Naive thymus-derived CD8-positive, alpha-beta T cell (primary cell): ENCODE measurements around the gene MCM5. TPM values are rescaled to one million over a fixed set of nuclear protein-coding genes. Genes with fewer than 3 reads are reported as not detected.
"Not testable (repeated sequence)": the region's sequence is repeated elsewhere in the genome, so short reads cannot be mapped to it uniquely, and the experiment has no call there.

ENCODE experiments used
- ATAC-seq, 2 donors: fragments of 150-1000 bp; cut with Tn5 transposase in 1 of 2; sonication (Bioruptor Pico), chemical (Tn5 transposase) in 1 of 2; 1 replicate in 1 of 2; 2 replicates in 1 of 2; pipeline ENCODE4 v1.10.0; 2021; ENCODE audit warnings: mild to moderate bottlenecking in 2 of 2, moderate library complexity in 2 of 2
- POLR2A ChIA-PET: fragments of 350-600 bp; sonication (Branson Sonifier 250); formaldehyde crosslinking; loops from one replicate; lab custom pipeline; 2021; ENCODE audit warnings: antibody characterized with exemption; lab: Charles Lee
- DNase-seq, 10 donors: peaks; one replicate each; pipeline versions ENCODE4 v3.0.0 to v3.0.0-alpha.2; 2020 to 2022
- H3K27ac Mint-ChIP-seq, 10 donors: one replicate each; pipeline ENCODE4 v1.8.0; 2020 to 2022; ENCODE audit warnings: mild to moderate bottlenecking in 10 of 10, mixed read lengths in 10 of 10, moderate library complexity in 4 of 10, inconsistent platforms in 1 of 10
- H3K27me3 Mint-ChIP-seq, 5 donors: one replicate each; pipeline ENCODE4 v1.8.0; 2021 to 2022; ENCODE audit warnings: mixed read lengths in 5 of 5
- H3K36me3 Mint-ChIP-seq, 3 donors: one replicate each; pipeline ENCODE4 v1.8.0; 2020 to 2022; ENCODE audit warnings: mixed read lengths in 3 of 3, mild to moderate bottlenecking in 2 of 3, inconsistent platforms in 1 of 3
- H3K4me1 Mint-ChIP-seq, 4 donors: one replicate each; pipeline ENCODE4 v1.8.0; 2021 to 2022; ENCODE audit warnings: mixed read lengths in 4 of 4
- H3K4me3 Mint-ChIP-seq, 10 donors: one replicate each; pipeline ENCODE4 v1.8.0; 2020 to 2022; ENCODE audit warnings: mild to moderate bottlenecking in 10 of 10, mixed read lengths in 10 of 10, moderate library complexity in 6 of 10, inconsistent platforms in 1 of 10
- H3K9me3 Mint-ChIP-seq, 9 donors: one replicate each; pipeline ENCODE4 v1.8.0; 2020 to 2022; ENCODE audit warnings: mixed read lengths in 9 of 9, mild to moderate bottlenecking in 3 of 9, inconsistent platforms in 1 of 9, moderate library complexity in 1 of 9
- polyA plus RNA-seq, 3 donors: library from polyadenylated mRNA; unstranded; fragments of 300-500 nt; fragmentation: Illumina TruSeq; gene quantifications; one replicate each; pipeline ENCODE4 v1.2.3, GENCODE V29; 2021
- total RNA-seq, 8 experiments: library from RNA in 2 of 8; stranded (reverse) in 2 of 8; gene quantifications; one replicate each; pipeline ENCODE4 v1.2.3 and lab custom pipeline; 2021 to 2026

The MCM5 gene
- total and polyA plus RNA-seq, 5 experiments from 2014 or later: 22.3 to 68.1 (median 25.6) TPM

- Mint-ChIP-seq H3K27ac (peak overlapping the region in 2 of 10 donors; percentile 22 to 55), H3K4me1 (no peaks in the 10 kb centered on the region), H3K9me3 (no peaks in the 10 kb centered on the region), H3K27me3 (no peaks in the 10 kb centered on the region), H3K4me3 (no peak overlapping the region), H3K36me3 (peaks cover 0 to 53% (median 7%) of the 10 kb centered on the region in 3 donors)
- DNase-seq (peak in 1 of 10 donors; percentile 57), ATAC-seq (no peak)
- POLR2A ChIA-PET: no interaction called here
Measured at GRCh38 chr22:35425546-35425945, 25.6 kb downstream of the MCM5 start.

- Mint-ChIP-seq H3K4me1 (no peaks in the 10 kb centered on the region), H3K36me3 (peaks cover 0 to 46% (median 7%) of the 10 kb centered on the region in 3 donors), H3K4me3 (no peak overlapping the region), H3K9me3 (no peaks in the 10 kb centered on the region), H3K27ac (peak overlapping the region in 4 of 10 donors; percentile 48 to 60 (median 56)), H3K27me3 (no peaks in the 10 kb centered on the region)
- DNase-seq (peak in 1 of 10 donors; percentile 14), ATAC-seq (no peak)
- POLR2A ChIA-PET: no interaction called here
Measured at GRCh38 chr22:35425971-35426800, 26.2 kb downstream of the MCM5 start.

GRCh38 chr22:35426801-35427140 lies 26.8 kb downstream of the MCM5 start:
- Mint-ChIP-seq H3K27me3 (no peaks in the 10 kb centered on the region), H3K9me3 (no peaks in the 10 kb centered on the region), H3K27ac (peak overlapping the region in 4 of 10 donors; percentile 10 to 60 (median 40)), H3K36me3 (peaks cover 0 to 41% (median 3%) of the 10 kb centered on the region in 3 donors), H3K4me3 (no peak overlapping the region), H3K4me1 (no peaks in the 10 kb centered on the region)
- no peak for ATAC-seq
- POLR2A ChIA-PET: no interaction called here
- DNase-seq: peak in 1 of 10 donors; percentile 52

- POLR2A ChIA-PET: interaction anchor here (0.6 kb wide), 1 partner anchor 80 kb away, joined by 3 read pairs; no protein-coding TSS in a partner anchor
- peaks cover 0 to 19% (median 18%) of the 10 kb centered on the region in 3 donors for H3K36me3 Mint-ChIP-seq
- no peaks in the 10 kb centered on the region for H3K27me3 Mint-ChIP-seq
- ATAC-seq: peak; percentile 72 to 87
- no peak overlapping the region for H3K4me3 Mint-ChIP-seq
- H3K9me3 Mint-ChIP-seq: peaks cover 0 to 6% (median 0%) of the 10 kb centered on the region in 9 donors
- H3K27ac Mint-ChIP-seq: peak overlapping the region in 1 of 10 donors; percentile 20
- H3K4me1 Mint-ChIP-seq: peaks cover 0 to 5% (median 1%) of the 10 kb centered on the region in 4 donors
- peak; percentile 41 to 80 (median 62) for DNase-seq
Measured at GRCh38 chr22:35430897-35431322, 31.0 kb downstream of the MCM5 start.

GRCh38 chr22:35431483-35432227 lies 31.7 kb downstream of the MCM5 start:
- Mint-ChIP-seq H3K4me1 (peaks cover 0 to 5% (median 1%) of the 10 kb centered on the region in 4 donors), H3K36me3 (peaks cover 0 to 19% (median 18%) of the 10 kb centered on the region in 3 donors), H3K27me3 (no peaks in the 10 kb centered on the region), H3K9me3 (peaks cover 0 to 6% (median 0%) of the 10 kb centered on the region in 9 donors), H3K27ac (no peak overlapping the region), H3K4me3 (no peak overlapping the region)
- ATAC-seq: no peak
- DNase-seq: no peak
- POLR2A ChIA-PET: interaction anchor here (0.6 kb wide), 1 partner anchor 81 kb away, joined by 3 read pairs; no protein-coding TSS in a partner anchor

- peaks cover 0 to 6% (median 0%) of the 10 kb centered on the region in 9 donors for H3K9me3 Mint-ChIP-seq
- no peaks in the 10 kb centered on the region for H3K27me3 Mint-ChIP-seq
- DNase-seq: no peak
- no peak for ATAC-seq
- H3K36me3 Mint-ChIP-seq: peaks cover 0 to 19% (median 18%) of the 10 kb centered on the region in 3 donors
- POLR2A ChIA-PET: no interaction called here
- H3K4me1 Mint-ChIP-seq: peaks cover 0 to 5% (median 1%) of the 10 kb centered on the region in 4 donors
- no peak overlapping the region for H3K27ac Mint-ChIP-seq
- H3K4me3 Mint-ChIP-seq: no peak overlapping the region
Measured at GRCh38 chr22:35432228-35432905, 32.4 kb downstream of the MCM5 start.

- DNase-seq (peak in 1 of 10 donors; percentile 31), ATAC-seq (no peak)
- H3K36me3 Mint-ChIP-seq: peaks cover 0 to 18% (median 16%) of the 10 kb centered on the region in 3 donors
- peaks cover 0 to 5% (median 2%) of the 10 kb centered on the region in 4 donors for H3K4me1 Mint-ChIP-seq
- H3K27ac Mint-ChIP-seq: peak overlapping the region in 1 of 10 donors; percentile 11
- no peak overlapping the region for H3K4me3 Mint-ChIP-seq
- POLR2A ChIA-PET: no interaction called here
- H3K27me3 Mint-ChIP-seq: no peaks in the 10 kb centered on the region
- H3K9me3 Mint-ChIP-seq: peaks cover 0 to 9% (median 0%) of the 10 kb centered on the region in 9 donors
Measured at GRCh38 chr22:35434061-35434710, 34.2 kb downstream of the MCM5 start.

GRCh38 chr22:35435201-35435740 lies 35.3 kb downstream of the MCM5 start:
- no peak for ATAC-seq
- Mint-ChIP-seq H3K27me3 (no peaks in the 10 kb centered on the region), H3K4me3 (no peak overlapping the region), H3K36me3 (peaks cover 0 to 18% (median 16%) of the 10 kb centered on the region in 3 donors), H3K9me3 (peaks cover 0 to 9% (median 0%) of the 10 kb centered on the region in 9 donors), H3K4me1 (peaks cover 0 to 5% (median 2%) of the 10 kb centered on the region in 4 donors), H3K27ac (peak overlapping the region in 1 of 10 donors; percentile 29)
- POLR2A ChIA-PET: no interaction called here
- peak in 1 of 10 donors; percentile 47 for DNase-seq

GRCh38 chr22:35436421-35436820 lies 36.5 kb downstream of the MCM5 start:
- no peaks in the 10 kb centered on the region for H3K27me3 Mint-ChIP-seq
- POLR2A ChIA-PET: no interaction called here
- peaks cover 0 to 5% (median 2%) of the 10 kb centered on the region in 4 donors for H3K4me1 Mint-ChIP-seq
- DNase-seq (no peak), ATAC-seq (no peak)
- H3K27ac Mint-ChIP-seq: peak overlapping the region in 1 of 10 donors; percentile 72
- no peak overlapping the region for H3K4me3 Mint-ChIP-seq
- peaks cover 0 to 18% (median 17%) of the 10 kb centered on the region in 3 donors for H3K36me3 Mint-ChIP-seq
- H3K9me3 Mint-ChIP-seq: peaks cover 0 to 9% (median 0%) of the 10 kb centered on the region in 9 donors

GRCh38 chr22:35437049-35437448 lies 37.1 kb downstream of the MCM5 start:
- ATAC-seq (no peak), DNase-seq (no peak)
- peaks cover 0 to 5% (median 1%) of the 10 kb centered on the region in 4 donors for H3K4me1 Mint-ChIP-seq
- H3K4me3 Mint-ChIP-seq: no peak overlapping the region
- H3K27ac Mint-ChIP-seq: no peak overlapping the region
- POLR2A ChIA-PET: interaction anchor here (0.6 kb wide), 1 partner anchor 933 kb away, joined by 3 read pairs; no protein-coding TSS in a partner anchor
- peaks cover 0 to 17% (median 15%) of the 10 kb centered on the region in 3 donors for H3K36me3 Mint-ChIP-seq
- H3K27me3 Mint-ChIP-seq: no peaks in the 10 kb centered on the region
- peaks cover 0 to 9% (median 0%) of the 10 kb centered on the region in 9 donors for H3K9me3 Mint-ChIP-seq

GRCh38 chr22:35438673-35439364 lies 38.9 kb downstream of the MCM5 start:
- H3K36me3 Mint-ChIP-seq, DNase-seq, H3K27me3 Mint-ChIP-seq, ATAC-seq, POLR2A ChIA-PET, H3K4me1 Mint-ChIP-seq, H3K9me3 Mint-ChIP-seq, H3K4me3 Mint-ChIP-seq, H3K27ac Mint-ChIP-seq: not testable (repeated sequence)
